ENCODE results near the gene KIAA0586. TPM values are rescaled to one million over a fixed set of nuclear protein-coding genes. Genes with fewer than 3 reads are reported as not detected.
"Not testable (repeated sequence)": the region's sequence is repeated elsewhere in the genome, so short reads cannot be mapped to it uniquely, and the experiment has no call there.

The KIAA0586 gene
- total RNA-seq, 1 donor from 2014 or later: 8.7 TPM

GRCh38 chr14:58415636-58416547 lies 11.6 kb upstream of the KIAA0586 start:
- FAIRE-seq: no peak
- no peak for DNase-seq (ENCODE audit: low read depth)
- no peaks in the 10 kb centered on the region for H3K27me3 ChIP-seq (ENCODE audit: control insufficient read depth, insufficient read depth, low read length)
- H3K4me3 ChIP-seq (ENCODE audit: low read depth, low read length): no peak overlapping the region
- no peak for TF ChIP-seq CTCF (IDR thresholded peaks at IDR 0.05; ENCODE audit: insufficient read depth, low read length, severe bottlenecking)
- H3K36me3 ChIP-seq (ENCODE audit: control insufficient read depth, insufficient read depth, low read length): peaks cover 3% of the 10 kb centered on the region

- not testable (repeated sequence) for H3K27me3 ChIP-seq (ENCODE audit: control insufficient read depth, insufficient read depth, low read length); DNase-seq (ENCODE audit: low read depth); H3K36me3 ChIP-seq (ENCODE audit: control insufficient read depth, insufficient read depth, low read length); FAIRE-seq; H3K4me3 ChIP-seq (ENCODE audit: low read depth, low read length)
Observed at GRCh38 chr14:58416934-58417333, 10.6 kb upstream of the KIAA0586 start.

- no peak for TF ChIP-seq CTCF (IDR thresholded peaks at IDR 0.05; ENCODE audit: insufficient read depth, low read length, severe bottlenecking)
- FAIRE-seq: no peak
Observed at GRCh38 chr14:58426670-58427280, 744 bp upstream of the KIAA0586 start.

GRCh38 chr14:58428118-58428683 lies 682 bp downstream of the KIAA0586 start:
- Histone ChIP-seq H3K27me3 (ENCODE audit: control insufficient read depth, insufficient read depth, low read length) (no peaks in the 10 kb centered on the region), H3K36me3 (ENCODE audit: control insufficient read depth, insufficient read depth, low read length) (peaks cover 3% of the 10 kb centered on the region), H3K4me3 (ENCODE audit: low read depth, low read length) (peak overlapping the region; percentile 69)
- TF ChIP-seq CTCF (IDR thresholded peaks at IDR 0.05; ENCODE audit: insufficient read depth, low read length, severe bottlenecking): no peak
- no peak for FAIRE-seq
- DNase-seq (ENCODE audit: low read depth): peak; percentile 63

More at GRCh38 chr14:58426670-58427280, 744 bp upstream of the KIAA0586 start:
- Histone ChIP-seq H3K27me3 (ENCODE audit: control insufficient read depth, insufficient read depth, low read length) (no peaks in the 10 kb centered on the region), H3K4me3 (ENCODE audit: low read depth, low read length) (peak overlapping the region; percentile 69), H3K36me3 (ENCODE audit: control insufficient read depth, insufficient read depth, low read length) (peaks cover 3% of the 10 kb centered on the region)
- DNase-seq (ENCODE audit: low read depth): peak; percentile 1

GRCh38 chr14:58430156-58430555 lies 2.6 kb downstream of the KIAA0586 start:
- TF ChIP-seq CTCF (IDR thresholded peaks at IDR 0.05; ENCODE audit: insufficient read depth, low read length, severe bottlenecking): no peak
- Histone ChIP-seq H3K36me3 (ENCODE audit: control insufficient read depth, insufficient read depth, low read length) (no peaks in the 10 kb centered on the region), H3K27me3 (ENCODE audit: control insufficient read depth, insufficient read depth, low read length) (no peaks in the 10 kb centered on the region), H3K4me3 (ENCODE audit: low read depth, low read length) (no peak overlapping the region)
- DNase-seq (ENCODE audit: low read depth) (peak; percentile 94), FAIRE-seq (no peak)

- DNase-seq (ENCODE audit: low read depth) (no peak), FAIRE-seq (no peak)
- no peak for TF ChIP-seq CTCF (IDR thresholded peaks at IDR 0.05; ENCODE audit: insufficient read depth, low read length, severe bottlenecking)
- Histone ChIP-seq H3K27me3 (ENCODE audit: control insufficient read depth, insufficient read depth, low read length) (no peaks in the 10 kb centered on the region), H3K4me3 (ENCODE audit: low read depth, low read length) (no peak overlapping the region), H3K36me3 (ENCODE audit: control insufficient read depth, insufficient read depth, low read length) (no peaks in the 10 kb centered on the region)
Observed at GRCh38 chr14:58439476-58439875, 12.0 kb downstream of the KIAA0586 start.
